ENCODE measurements around the gene PLB1. TPM values are rescaled to one million over a fixed set of nuclear protein-coding genes. Genes with fewer than 3 reads are reported as not detected.

PLB1 gene
- total RNA-seq, 1 experiment from 2014 or later: 0.40 TPM

- H3K4me3 ChIP-seq (ENCODE audit: low read length): no peak overlapping the region
- no peaks in the 10 kb centered on the region for H3K9me2 ChIP-seq (replicated peaks; ENCODE audit: low read length)
- TF ChIP-seq EZH2 (IDR thresholded peaks at IDR 0.05; ENCODE audit: low read length, unreplicated experiment): no peak
- TF ChIP-seq, protein P1, sequence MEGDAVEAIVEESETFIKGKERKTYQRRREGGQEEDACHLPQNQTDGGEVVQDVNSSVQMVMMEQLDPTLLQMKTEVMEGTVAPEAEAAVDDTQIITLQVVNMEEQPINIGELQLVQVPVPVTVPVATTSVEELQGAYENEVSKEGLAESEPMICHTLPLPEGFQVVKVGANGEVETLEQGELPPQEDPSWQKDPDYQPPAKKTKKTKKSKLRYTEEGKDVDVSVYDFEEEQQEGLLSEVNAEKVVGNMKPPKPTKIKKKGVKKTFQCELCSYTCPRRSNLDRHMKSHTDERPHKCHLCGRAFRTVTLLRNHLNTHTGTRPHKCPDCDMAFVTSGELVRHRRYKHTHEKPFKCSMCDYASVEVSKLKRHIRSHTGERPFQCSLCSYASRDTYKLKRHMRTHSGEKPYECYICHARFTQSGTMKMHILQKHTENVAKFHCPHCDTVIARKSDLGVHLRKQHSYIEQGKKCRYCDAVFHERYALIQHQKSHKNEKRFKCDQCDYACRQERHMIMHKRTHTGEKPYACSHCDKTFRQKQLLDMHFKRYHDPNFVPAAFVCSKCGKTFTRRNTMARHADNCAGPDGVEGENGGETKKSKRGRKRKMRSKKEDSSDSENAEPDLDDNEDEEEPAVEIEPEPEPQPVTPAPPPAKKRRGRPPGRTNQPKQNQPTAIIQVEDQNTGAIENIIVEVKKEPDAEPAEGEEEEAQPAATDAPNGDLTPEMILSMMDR (conservative IDR thresholded peaks at IDR 0.05; ENCODE audit: low read depth, low read length): no peak
- no peak for TF ChIP-seq EZH2phosphoT487 (IDR thresholded peaks at IDR 0.05; ENCODE audit: borderline replicate concordance, low read length)
- H3K36me3 ChIP-seq (ENCODE audit: low read depth, low read length): no peaks in the 10 kb centered on the region
- no peak overlapping the region for H3K27ac ChIP-seq (ENCODE audit: low read length)
- no peaks in the 10 kb centered on the region for H4K20me1 ChIP-seq (ENCODE audit: low read length)
- ATAC-seq: no peak
- ChIA-PET CTCF (no interaction called here), POLR2A (ENCODE audit: unreplicated experiment) (interaction anchor here (0.8 kb wide), 1 partner anchor 46 kb away, joined by 3 read pairs; no protein-coding TSS in a partner anchor)
- H3F3A ChIP-seq (ENCODE audit: low read length, unreplicated experiment): no peaks in the 10 kb centered on the region
- H3K4me1 ChIP-seq (ENCODE audit: insufficient read depth, low read length): peaks cover 21% of the 10 kb centered on the region
- no TSS peak for BruUV-seq (replicated peaks)
- intact Hi-C loops (cut with micrococcal nuclease): no loop called here
- H2AFZ ChIP-seq (ENCODE audit: low read length): no peak overlapping the region
- H3K9me3 ChIP-seq (ENCODE audit: low read length): no peaks in the 10 kb centered on the region
- H3K4me2 ChIP-seq (ENCODE audit: low read length): no peak overlapping the region
- H3K79me2 ChIP-seq (ENCODE audit: low read length): no peaks in the 10 kb centered on the region
- H3K27me3 ChIP-seq (ENCODE audit: low read length): no peaks in the 10 kb centered on the region
- DNase-seq: no peak
- no peak overlapping the region for H3K9ac ChIP-seq (ENCODE audit: low read length)
Observed at GRCh38 chr2:28629910-28630309, 134.1 kb downstream of the PLB1 start.

DNA sequence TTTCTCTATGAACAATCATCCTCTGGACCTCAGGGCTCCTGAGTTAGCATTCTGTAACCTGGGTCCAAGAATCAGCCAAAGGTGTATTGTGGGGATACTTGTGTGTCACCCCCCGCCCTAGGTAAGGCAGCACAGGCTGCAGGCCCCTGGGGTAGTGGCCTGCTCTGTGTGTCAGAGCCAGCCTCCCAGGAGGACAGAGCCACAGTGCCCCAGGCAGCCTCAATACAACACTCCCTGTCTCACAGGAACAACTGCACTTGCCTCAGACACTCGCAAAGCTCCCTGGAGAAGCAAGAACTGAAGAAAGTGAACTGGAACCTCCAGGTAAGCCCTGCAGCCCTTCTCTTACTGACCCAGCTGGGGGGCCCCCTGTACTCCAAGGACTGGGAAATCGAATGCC, 134.5 kb downstream of the PLB1 start:
- Histone ChIP-seq H3K36me3 (ENCODE audit: low read depth, low read length) (no peaks in the 10 kb centered on the region), H3K4me2 (ENCODE audit: low read length) (no peak overlapping the region), H3K4me3 (ENCODE audit: low read length) (no peak overlapping the region), H4K20me1 (ENCODE audit: low read length) (no peaks in the 10 kb centered on the region), H3K79me2 (ENCODE audit: low read length) (no peaks in the 10 kb centered on the region), H3K9me3 (ENCODE audit: low read length) (no peaks in the 10 kb centered on the region), H3K4me1 (ENCODE audit: insufficient read depth, low read length) (peaks cover 25% of the 10 kb centered on the region), H3K9me2 (replicated peaks; ENCODE audit: low read length) (no peaks in the 10 kb centered on the region), H3K9ac (ENCODE audit: low read length) (no peak overlapping the region), H3K27me3 (ENCODE audit: low read length) (no peaks in the 10 kb centered on the region), H2AFZ (ENCODE audit: low read length) (no peak overlapping the region), H3K27ac (ENCODE audit: low read length) (no peak overlapping the region), H3F3A (ENCODE audit: low read length, unreplicated experiment) (no peaks in the 10 kb centered on the region)
- CTCF ChIA-PET: no interaction called here
- ATAC-seq: no peak
- POLR2A ChIA-PET (ENCODE audit: unreplicated experiment): no interaction called here
- TF ChIP-seq EZH2 (IDR thresholded peaks at IDR 0.05; ENCODE audit: low read length, unreplicated experiment): no peak
- TF ChIP-seq, protein P1 (conservative IDR thresholded peaks at IDR 0.05; ENCODE audit: low read depth, low read length): no peak
- no peak for TF ChIP-seq EZH2phosphoT487 (IDR thresholded peaks at IDR 0.05; ENCODE audit: borderline replicate concordance, low read length)
- intact Hi-C loops (cut with micrococcal nuclease): no loop called here
- no peak for DNase-seq
- BruUV-seq (replicated peaks): no TSS peak

DNA sequence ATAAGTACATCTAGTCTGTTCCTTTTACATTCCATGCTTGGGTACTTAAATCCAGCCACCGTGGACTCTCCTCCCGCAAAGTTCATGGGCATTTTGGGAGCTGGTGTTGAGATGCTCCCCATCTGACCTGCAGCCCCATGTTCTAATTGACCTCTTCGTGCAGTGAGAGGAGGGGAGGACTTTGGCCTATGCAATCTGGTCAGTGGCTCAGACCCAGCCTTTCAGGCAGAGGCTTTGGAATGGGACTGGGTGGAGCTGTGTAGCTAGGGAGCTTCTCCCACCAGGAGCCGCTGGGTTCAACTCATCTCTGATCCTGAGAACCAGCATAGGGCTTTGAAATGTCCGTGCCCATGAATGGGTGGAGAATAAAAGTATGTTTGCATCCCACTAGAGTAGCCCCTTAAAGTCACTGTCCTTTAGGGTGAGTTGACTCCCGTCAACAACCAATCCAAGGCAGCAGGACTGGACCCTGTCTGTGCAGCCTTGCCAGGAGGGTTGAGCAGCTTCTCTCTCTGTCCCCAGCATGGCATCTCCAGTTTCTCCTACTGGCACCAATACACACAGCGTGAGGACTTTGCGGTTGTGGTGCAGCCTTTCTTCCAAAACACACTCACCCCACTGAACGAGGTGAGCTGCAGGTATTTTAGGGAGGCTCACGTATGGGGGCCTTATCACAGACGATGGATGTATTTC, 135.8 kb downstream of the PLB1 start:
- Histone ChIP-seq H3K27me3 (ENCODE audit: low read length) (no peaks in the 10 kb centered on the region), H4K20me1 (ENCODE audit: low read length) (no peaks in the 10 kb centered on the region), H3K27ac (ENCODE audit: low read length) (no peak overlapping the region), H3K9me3 (ENCODE audit: low read length) (no peaks in the 10 kb centered on the region), H3K9ac (ENCODE audit: low read length) (no peak overlapping the region), H3K36me3 (ENCODE audit: low read depth, low read length) (no peaks in the 10 kb centered on the region), H3K79me2 (ENCODE audit: low read length) (no peaks in the 10 kb centered on the region), H3K4me2 (ENCODE audit: low read length) (no peak overlapping the region), H3K4me3 (ENCODE audit: low read length) (no peak overlapping the region), H3K9me2 (replicated peaks; ENCODE audit: low read length) (no peaks in the 10 kb centered on the region), H2AFZ (ENCODE audit: low read length) (no peak overlapping the region), H3F3A (ENCODE audit: low read length, unreplicated experiment) (no peaks in the 10 kb centered on the region), H3K4me1 (ENCODE audit: insufficient read depth, low read length) (peaks cover 26% of the 10 kb centered on the region)
- POLR2A ChIA-PET (ENCODE audit: unreplicated experiment): no interaction called here
- CTCF ChIA-PET: no interaction called here
- no peak for ATAC-seq
- no peak for TF ChIP-seq EZH2 (IDR thresholded peaks at IDR 0.05; ENCODE audit: low read length, unreplicated experiment)
- TF ChIP-seq, protein P1 (conservative IDR thresholded peaks at IDR 0.05; ENCODE audit: low read depth, low read length): no peak
- no peak for TF ChIP-seq EZH2phosphoT487 (IDR thresholded peaks at IDR 0.05; ENCODE audit: borderline replicate concordance, low read length)
- BruUV-seq (replicated peaks): no TSS peak
- intact Hi-C loops (cut with micrococcal nuclease): no loop called here
- no peak for DNase-seq
